Right atrium auricular region (tissue), 2 donors: ENCODE results near the gene ZNF831. TPM values are rescaled to one million over a fixed set of nuclear protein-coding genes. Genes with fewer than 3 reads are reported as not detected.

Experiments
- DNase-seq: peaks from one replicate; pipeline ENCODE4 v3.0.0-alpha.2; 2019; ENCODE audit warnings: low spot score
- H3K27ac ChIP-seq, 2 donors: fragments of 200-600 bp; sonication (generic); 1 replicate in 1 of 2; 2 replicates in 1 of 2; pipeline ENCODE4 v1.5.1; 2016 to 2019
- H3K27me3 ChIP-seq, 2 donors: fragments of 200-600 bp; sonication (generic); one replicate each; pipeline versions ENCODE4 v1.5.1 to v1.6.0; 2017 to 2019
- H3K36me3 ChIP-seq: fragments of 200-600 bp; sonication (generic); one replicate; pipeline ENCODE4 v1.5.1; 2016
- H3K4me1 ChIP-seq, 2 donors: fragments of 200-600 bp; sonication (generic); one replicate each; pipeline versions ENCODE4 v1.5.1 to v1.6.0; 2017 to 2019
- H3K4me3 ChIP-seq, 2 donors: fragments of 200-600 bp; sonication (generic); 1 replicate in 1 of 2; 2 replicates in 1 of 2; pipeline ENCODE4 v1.5.1; 2017 to 2019; ENCODE audit warnings: mild to moderate bottlenecking in 1 of 2, moderate library complexity in 1 of 2
- H3K9me3 ChIP-seq, 2 donors: fragments of 200-600 bp; sonication (generic); one replicate each; pipeline ENCODE4 v1.5.1; 2019
- total RNA-seq, 2 donors: library from RNA; depleted of rRNA; stranded (reverse); fragments of >200 nt; gene quantifications; one replicate each; pipeline ENCODE4 v1.1.0, GENCODE V29; 2016
- TF ChIP-seq, protein P1 (sequence below), 2 donors: fragments of 200-600 bp; sonication (generic); IDR thresholded peaks; one replicate each; pipeline ENCODE4 v1.5.1; 2019; ENCODE audit warnings: antibody characterized with exemption in 2 of 2

The ZNF831 gene
- total RNA-seq, 2 donors from 2014 or later: 0.19 to 0.47 TPM

DNA sequence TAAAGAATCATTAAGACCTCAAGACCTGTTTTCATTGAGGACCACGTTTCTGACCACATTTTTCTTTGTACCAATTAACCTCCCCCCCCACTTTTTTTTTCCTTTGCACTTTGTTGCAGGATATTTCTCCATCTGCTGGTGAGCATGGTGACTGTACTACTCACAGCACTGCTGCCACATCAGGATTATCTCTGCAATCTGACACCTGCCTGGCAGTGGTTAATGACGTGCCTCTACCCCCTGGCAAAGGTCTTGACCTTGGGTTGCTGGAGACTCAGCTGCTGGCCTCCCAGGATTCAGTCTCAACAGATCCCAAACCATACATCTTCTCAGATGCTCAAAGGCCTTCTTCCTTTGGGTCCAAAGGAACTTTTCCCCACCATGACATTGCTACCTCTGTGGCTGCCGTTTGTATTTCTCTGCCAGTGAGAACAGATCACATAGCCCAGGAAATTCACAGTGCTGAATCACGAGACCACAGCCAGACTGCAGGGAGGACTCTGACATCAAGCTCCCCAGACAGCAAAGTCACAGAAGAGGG is 90.2 kb downstream of the ZNF831 start:
- H3K9me3 ChIP-seq: peaks cover 0 to 9% of the 10 kb centered on the region in 2 donors
- H3K27me3 ChIP-seq: no peaks in the 10 kb centered on the region

DNA sequence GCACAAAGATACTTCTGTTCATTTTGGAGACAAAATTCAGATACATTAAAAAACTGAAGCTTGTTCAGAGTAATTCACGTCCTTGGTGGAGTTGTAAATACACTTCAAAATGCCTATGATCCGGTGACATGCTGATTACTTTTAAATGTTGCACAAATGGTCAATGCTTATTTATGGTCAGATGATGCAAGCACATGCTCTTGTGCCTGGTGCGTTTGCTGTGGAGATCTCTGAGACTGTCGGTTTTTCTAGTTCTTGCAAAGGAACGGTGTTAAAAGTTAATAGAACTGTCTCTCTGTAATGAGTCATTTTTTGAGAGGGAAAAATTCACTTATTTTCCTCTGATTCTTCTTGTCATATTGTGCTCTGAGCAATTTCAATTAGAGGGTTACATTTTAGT is 91.6 kb downstream of the ZNF831 start:
- Histone ChIP-seq H3K4me3 (no peak overlapping the region), H3K36me3 (no peaks in the 10 kb centered on the region), H3K4me1 (no peaks in the 10 kb centered on the region), H3K27me3 (no peaks in the 10 kb centered on the region), H3K9me3 (peaks cover 0 to 6% of the 10 kb centered on the region in 2 donors), H3K27ac (no peak overlapping the region)
- no peak for DNase-seq
- TF ChIP-seq, protein P1, sequence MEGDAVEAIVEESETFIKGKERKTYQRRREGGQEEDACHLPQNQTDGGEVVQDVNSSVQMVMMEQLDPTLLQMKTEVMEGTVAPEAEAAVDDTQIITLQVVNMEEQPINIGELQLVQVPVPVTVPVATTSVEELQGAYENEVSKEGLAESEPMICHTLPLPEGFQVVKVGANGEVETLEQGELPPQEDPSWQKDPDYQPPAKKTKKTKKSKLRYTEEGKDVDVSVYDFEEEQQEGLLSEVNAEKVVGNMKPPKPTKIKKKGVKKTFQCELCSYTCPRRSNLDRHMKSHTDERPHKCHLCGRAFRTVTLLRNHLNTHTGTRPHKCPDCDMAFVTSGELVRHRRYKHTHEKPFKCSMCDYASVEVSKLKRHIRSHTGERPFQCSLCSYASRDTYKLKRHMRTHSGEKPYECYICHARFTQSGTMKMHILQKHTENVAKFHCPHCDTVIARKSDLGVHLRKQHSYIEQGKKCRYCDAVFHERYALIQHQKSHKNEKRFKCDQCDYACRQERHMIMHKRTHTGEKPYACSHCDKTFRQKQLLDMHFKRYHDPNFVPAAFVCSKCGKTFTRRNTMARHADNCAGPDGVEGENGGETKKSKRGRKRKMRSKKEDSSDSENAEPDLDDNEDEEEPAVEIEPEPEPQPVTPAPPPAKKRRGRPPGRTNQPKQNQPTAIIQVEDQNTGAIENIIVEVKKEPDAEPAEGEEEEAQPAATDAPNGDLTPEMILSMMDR (IDR thresholded peaks at IDR 0.05): no peak

More for the DNA sequence above, 90.2 kb downstream of the ZNF831 start:
- TF ChIP-seq, protein P1 (IDR thresholded peaks at IDR 0.05): no peak
- no peaks in the 10 kb centered on the region for H3K36me3 ChIP-seq
- H3K27ac ChIP-seq: no peak overlapping the region
- no peaks in the 10 kb centered on the region for H3K4me1 ChIP-seq
- DNase-seq: no peak
- H3K4me3 ChIP-seq: no peak overlapping the region

DNA sequence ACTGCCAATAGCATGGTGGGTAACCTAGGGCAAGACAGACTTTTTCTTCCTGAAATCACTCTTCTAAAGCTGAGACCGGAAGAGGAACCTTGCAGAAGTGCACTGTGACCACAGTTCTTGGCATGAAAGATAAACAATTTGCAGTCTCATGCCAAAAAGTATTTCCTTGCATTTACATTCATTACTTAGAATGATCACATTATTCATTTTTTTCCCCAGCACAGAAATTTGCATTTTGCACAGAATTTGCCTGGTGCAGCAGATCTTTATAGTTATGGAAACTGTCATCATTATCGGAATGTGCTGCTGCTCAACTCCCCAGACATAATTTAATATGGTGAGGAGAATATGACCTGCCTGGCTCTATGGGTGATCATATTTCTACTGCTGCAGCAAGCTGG is 94.6 kb downstream of the ZNF831 start:
- H3K27ac ChIP-seq: no peak overlapping the region
- no peaks in the 10 kb centered on the region for H3K27me3 ChIP-seq
- no peaks in the 10 kb centered on the region for H3K4me1 ChIP-seq
- no peaks in the 10 kb centered on the region for H3K9me3 ChIP-seq
- DNase-seq: no peak
- H3K4me3 ChIP-seq: no peak overlapping the region
- TF ChIP-seq, protein P1 (IDR thresholded peaks at IDR 0.05): no peak
- no peaks in the 10 kb centered on the region for H3K36me3 ChIP-seq

DNA sequence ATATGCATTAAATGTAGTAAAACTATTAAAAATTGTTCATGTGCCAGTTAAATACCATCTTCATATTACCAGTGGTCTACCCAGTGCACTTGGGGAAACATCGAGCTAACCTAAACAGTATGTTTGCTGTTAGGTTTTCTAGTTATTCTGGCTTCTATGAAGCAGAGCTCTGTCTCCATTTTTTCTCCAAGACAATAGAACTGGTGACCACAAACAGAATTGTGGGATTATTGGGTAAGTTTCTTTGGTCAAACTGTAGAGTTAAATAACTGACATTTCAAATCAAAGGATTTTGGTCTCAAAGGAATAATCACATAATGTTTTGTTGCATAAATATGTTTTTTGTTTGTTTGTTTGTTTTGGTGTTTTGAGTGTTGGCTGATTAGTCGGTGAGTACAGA is 96.3 kb downstream of the ZNF831 start:
- DNase-seq: no peak
- Histone ChIP-seq H3K9me3 (no peaks in the 10 kb centered on the region), H3K4me3 (no peak overlapping the region)

DNA sequence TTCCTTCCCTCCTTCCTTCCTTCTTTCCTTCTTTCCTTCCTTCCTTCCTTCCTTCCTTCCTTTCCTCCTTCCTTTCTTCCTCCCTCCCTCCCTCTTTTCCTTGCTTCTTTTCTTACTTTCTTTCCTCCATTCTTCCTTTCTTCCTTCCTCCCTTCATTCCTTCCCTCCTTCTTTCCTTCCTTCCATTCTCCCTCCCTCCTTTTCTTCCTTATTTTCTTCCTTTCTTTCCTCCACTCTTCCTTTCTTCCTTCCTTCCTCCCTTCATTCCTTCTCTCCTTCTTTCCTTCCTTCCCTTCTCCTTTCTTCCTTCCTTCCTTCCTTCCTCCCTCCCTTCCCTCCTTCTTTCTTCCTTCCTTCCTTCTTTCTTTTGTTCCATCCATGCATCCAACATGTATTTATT is 101.7 kb downstream of the ZNF831 start:
- Histone ChIP-seq H3K27me3 (no peaks in the 10 kb centered on the region), H3K9me3 (no peaks in the 10 kb centered on the region), H3K36me3 (no peaks in the 10 kb centered on the region), H3K4me1 (no peaks in the 10 kb centered on the region), H3K4me3 (no peak overlapping the region), H3K27ac (no peak overlapping the region)
- DNase-seq: no peak
- TF ChIP-seq, protein P1 (IDR thresholded peaks at IDR 0.05): no peak

More for the DNA sequence above, 96.3 kb downstream of the ZNF831 start:
- Histone ChIP-seq H3K36me3 (no peaks in the 10 kb centered on the region), H3K27me3 (no peaks in the 10 kb centered on the region), H3K4me1 (no peaks in the 10 kb centered on the region), H3K27ac (no peak overlapping the region)
- TF ChIP-seq, protein P1 (IDR thresholded peaks at IDR 0.05): no peak

DNA sequence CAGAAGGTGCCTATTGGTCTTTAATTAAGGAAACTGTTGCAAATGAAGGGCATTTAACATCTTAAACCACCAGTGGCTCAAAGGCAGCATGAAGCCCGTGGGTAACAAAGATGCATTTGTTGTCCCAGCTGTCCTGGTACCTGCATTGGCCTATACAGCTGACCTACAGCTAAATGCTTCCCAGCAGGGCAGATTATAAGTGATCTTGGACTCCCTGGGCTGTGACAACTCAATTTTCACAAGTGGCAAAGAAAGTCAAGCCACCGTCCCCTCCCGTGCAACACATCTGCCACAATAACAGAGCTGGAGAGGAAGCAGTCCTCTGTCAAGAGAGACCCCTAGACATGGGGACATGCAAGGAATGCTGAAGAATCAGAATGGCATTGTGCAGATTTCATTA is 105.2 kb downstream of the ZNF831 start:
- H3K36me3 ChIP-seq: no peaks in the 10 kb centered on the region
- TF ChIP-seq, protein P1 (IDR thresholded peaks at IDR 0.05): no peak
- H3K27me3 ChIP-seq: no peaks in the 10 kb centered on the region

More for the DNA sequence above, 105.2 kb downstream of the ZNF831 start:
- no peak for DNase-seq
- Histone ChIP-seq H3K4me1 (no peaks in the 10 kb centered on the region), H3K4me3 (no peak overlapping the region), H3K9me3 (no peaks in the 10 kb centered on the region), H3K27ac (no peak overlapping the region)
